A549 (cell line): ENCODE measurements around the gene PLIN1. TPM values are rescaled to one million over a fixed set of nuclear protein-coding genes. Genes with fewer than 3 reads are reported as not detected.

ENCODE experiments used
- ATAC-seq, 2 experiments: fragments of 200-7000 bp in 1 of 2; fragments of >200 bp in 1 of 2; cut with Nextera tagmentation in 1 of 2; cut with Tn5 transposase in 1 of 2; 3 replicates each; pipeline versions ENCODE4 v1.8.0 to v1.9.1; 2018 to 2020; ENCODE audit warnings: mild to moderate bottlenecking in 1 of 2, moderate library complexity in 1 of 2
- CTCF ChIA-PET: fragments of 300-600 bp; sonication (Branson Sonifier 250); formaldehyde crosslinking; extraction: SDS; loops from one replicate; lab custom pipeline; 2021; ENCODE audit warnings: antibody characterized with exemption, inconsistent platforms; lab: Yijun Ruan, JAX
- POLR2A ChIA-PET: fragments of 350-600 bp; formaldehyde crosslinking; extraction: SDS; loops from one replicate; lab custom pipeline; 2021; ENCODE audit warnings: antibody characterized with exemption, inconsistent platforms; lab: Yijun Ruan, JAX
- DNase-seq, 2 experiments: peaks; one replicate each; pipeline versions ENCODE4 v3.0.0 to v3.0.0-alpha.2; 2011 to 2016; ENCODE audit warnings: low read depth in 1 of 2, low spot score in 1 of 2
- FAIRE-seq: peaks from 2 replicates; lab custom pipeline; 2011; peaks lifted over from hg19 to GRCh38; lab: Jason Lieb, UNC
- H3K27ac ChIP-seq, 2 experiments: fragments of >200 bp; sonication (Bioruptor Twin); formaldehyde crosslinking; 3 replicates each; pipeline ENCODE4 v1.5.1; 2016 to 2017
- H3K4me1 ChIP-seq: fragments of >200 bp; sonication (Bioruptor Twin); formaldehyde crosslinking; 3 replicates; pipeline ENCODE4 v1.6.1; 2016
- H3K4me2 ChIP-seq: fragments of >200 bp; sonication (Bioruptor Twin); formaldehyde crosslinking; 3 replicates; pipeline ENCODE4 v1.6.1; 2016
- H3K4me3 ChIP-seq: fragments of >200 bp; sonication (Bioruptor Twin); formaldehyde crosslinking; 3 replicates; pipeline ENCODE4 v1.5.1; 2016
- H3K9me3 ChIP-seq: fragments of >200 bp; sonication (Bioruptor Twin); formaldehyde crosslinking; 3 replicates; pipeline ENCODE4 v1.6.1; 2016
- CBX2 ChIP-seq: fragments of 200-600 bp; sonication (generic); IDR thresholded peaks from 2 replicates; pipeline ENCODE4 v1.6.1; 2016; ENCODE audit warnings: low read depth, mild to moderate bottlenecking, borderline replicate concordance
- CBX8 ChIP-seq: fragments of 200-600 bp; sonication (generic); IDR thresholded peaks from 2 replicates; pipeline ENCODE4 v1.6.1; 2016
- CHD4 ChIP-seq: fragments of 200-600 bp; sonication (generic); IDR thresholded peaks from 2 replicates; pipeline ENCODE4 v1.6.1; 2016; ENCODE audit warnings: antibody characterized with exemption, mild to moderate bottlenecking, borderline replicate concordance
- E2F6 ChIP-seq: IDR thresholded peaks from 2 replicates; pipeline ENCODE4 v1.6.1; 2012; ENCODE audit warnings: low read depth, borderline replicate concordance
- EHF ChIP-seq: fragments of 250-450 bp; sonication (Bioruptor Pico); IDR thresholded peaks from 2 replicates; pipeline ENCODE4 v1.5.0; 2020; ENCODE audit warnings: mild to moderate bottlenecking
- EHMT2 ChIP-seq: fragments of 200-600 bp; sonication (generic); IDR thresholded peaks from 2 replicates; pipeline ENCODE4 v1.6.1; 2016; ENCODE audit warnings: antibody characterized with exemption, low read depth, mild to moderate bottlenecking, moderate library complexity
- EP300 ChIP-seq, 2 experiments: fragments of >200 bp; sonication (Bioruptor Twin); formaldehyde crosslinking; IDR thresholded peaks; 2 replicates in 1 of 2; 3 replicates in 1 of 2; pipeline ENCODE4 v1.6.1; 2016 to 2017
- ESRRA ChIP-seq: fragments of 150-350 bp; IDR thresholded peaks from 2 replicates; pipeline ENCODE4 v1.6.1; 2014; ENCODE audit warnings: mild to moderate bottlenecking, low read length, borderline replicate concordance
- HES2 ChIP-seq: fragments of >200 bp; sonication (Bioruptor Twin); formaldehyde crosslinking; IDR thresholded peaks from 2 replicates; pipeline ENCODE4 v1.6.1; 2016
- HOXA7 ChIP-seq: fragments of 250-450 bp; sonication (Bioruptor Pico); IDR thresholded peaks from 2 replicates; pipeline ENCODE4 v1.5.0; 2020; ENCODE audit warnings: mild to moderate bottlenecking, moderate library complexity
- HOXB13 ChIP-seq: fragments of 250-450 bp; sonication (Bioruptor Pico); IDR thresholded peaks from 2 replicates; pipeline ENCODE4 v1.5.0; 2020; ENCODE audit warnings: low read depth, mild to moderate bottlenecking, moderate library complexity
- JUN ChIP-seq, 2 experiments: fragments of >200 bp; sonication (Bioruptor Twin); formaldehyde crosslinking; IDR thresholded peaks; 2 replicates in 1 of 2; 3 replicates in 1 of 2; pipeline ENCODE4 v1.6.1; 2016 to 2017
- KDM1A ChIP-seq: fragments of 200-600 bp; sonication (generic); IDR thresholded peaks from 2 replicates; pipeline ENCODE4 v1.6.1; 2016; ENCODE audit warnings: low read depth, mild to moderate bottlenecking
- KDM5A ChIP-seq: fragments of 200-600 bp; sonication (generic); IDR thresholded peaks from 2 replicates; pipeline ENCODE4 v1.6.1; 2016; ENCODE audit warnings: antibody characterized with exemption, mild to moderate bottlenecking
- MAFK ChIP-seq: fragments of 450-650 bp; IDR thresholded peaks from 2 replicates; pipeline ENCODE4 v1.6.1; 2014; ENCODE audit not compliant: partially characterized antibody
- MAZ ChIP-seq: fragments of 150-350 bp; IDR thresholded peaks from 2 replicates; pipeline ENCODE4 v1.6.1; 2014; ENCODE audit warnings: antibody characterized with exemption, low read depth, low read length, borderline replicate concordance
- NFE2L2 ChIP-seq: fragments of 150-350 bp; conservative IDR thresholded peaks from 2 replicates; pipeline ENCODE4 v1.6.1; 2014; ENCODE audit warnings: low read length
- NPAS2 ChIP-seq: fragments of 250-450 bp; sonication (Bioruptor Pico); IDR thresholded peaks from 2 replicates; pipeline ENCODE4 v1.8.0; 2022; ENCODE audit warnings: mild to moderate bottlenecking, moderate library complexity, borderline replicate concordance
- NR3C1 ChIP-seq: fragments of >200 bp; sonication (Bioruptor Twin); formaldehyde crosslinking; IDR thresholded peaks from 3 replicates; pipeline ENCODE4 v1.6.1; 2017
- POLR2A ChIP-seq: IDR thresholded peaks from 2 replicates; pipeline ENCODE4 v1.6.1; 2012; ENCODE audit warnings: mild to moderate bottlenecking, low read length
- POLR2AphosphoS2 ChIP-seq: conservative IDR thresholded peaks from 2 replicates; pipeline ENCODE4 v1.6.1; 2012; ENCODE audit warnings: low read length, improper control_type of control experiment, inconsistent platforms
- RAD21 ChIP-seq, 2 experiments: fragments of >200 bp in 1 of 2; sonication (Bioruptor Twin) in 1 of 2; formaldehyde crosslinking in 1 of 2; IDR thresholded peaks in 1 of 2; conservative IDR thresholded peaks in 1 of 2; 2 replicates in 1 of 2; 3 replicates in 1 of 2; pipeline ENCODE4 v1.6.1; 2012 to 2018; ENCODE audit warnings: inconsistent platforms in 1 of 2
- RARB ChIP-seq: fragments of 250-450 bp; sonication (Bioruptor Pico); IDR thresholded peaks from 2 replicates; pipeline ENCODE4 v1.8.0; 2021; ENCODE audit warnings: mild to moderate bottlenecking, moderate library complexity
- RCOR1 ChIP-seq: fragments of 150-350 bp; IDR thresholded peaks from 2 replicates; pipeline ENCODE4 v1.6.1; 2014; ENCODE audit warnings: antibody characterized with exemption, low read length, low read depth
- SMC3 ChIP-seq: fragments of >200 bp; sonication (Bioruptor Twin); formaldehyde crosslinking; IDR thresholded peaks from 3 replicates; pipeline ENCODE4 v1.6.1; 2018; ENCODE audit warnings: inconsistent platforms
- TFCP2L1 ChIP-seq: fragments of 250-450 bp; sonication (Bioruptor Pico); IDR thresholded peaks from 2 replicates; pipeline ENCODE4 v1.5.0; 2021; ENCODE audit warnings: mild to moderate bottlenecking
- ZFP36 ChIP-seq: fragments of 450-650 bp; IDR thresholded peaks from 2 replicates; pipeline ENCODE4 v1.6.1; 2014; ENCODE audit warnings: borderline replicate concordance; ENCODE audit not compliant: partially characterized antibody
- ZNF302 ChIP-seq: fragments of 250-450 bp; sonication (Bioruptor Pico); IDR thresholded peaks from 2 replicates; pipeline ENCODE4 v1.9.0; 2021; ENCODE audit warnings: inconsistent platforms, mild to moderate bottlenecking, moderate library complexity
- ZSCAN20 ChIP-seq: fragments of 250-450 bp; sonication (Bioruptor Pico); IDR thresholded peaks from 2 replicates; pipeline ENCODE4 v1.8.0; 2022; ENCODE audit warnings: mild to moderate bottlenecking, moderate library complexity
- WGBS: methylation state at CpG from one replicate; pipeline ENCODE4 v1.1.6; 2017; ENCODE audit errors: missing lambda C conversion rate; 5-methylcytosine and 5-hydroxymethylcytosine counted together
- polyA plus RNA-seq, 4 experiments: library from polyadenylated mRNA; depleted of rRNA in 3 of 4; stranded (reverse); fragments of >200 nt; fragmentation: RNase III in 1 of 4; extraction: RNeasy Plus Mini Kit Qiagen cat#74134 plus additional on column Dnase treatment in 1 of 4; gene quantifications; 2 replicates in 3 of 4; 3 replicates in 1 of 4; pipeline ENCODE4 v1.2.3, GENCODE V29; 2011 to 2017
- TF ChIP-seq, protein P1 (sequence below): fragments of 450-650 bp; IDR thresholded peaks from 2 replicates; pipeline ENCODE4 v1.6.1; 2014; ENCODE audit warnings: antibody characterized with exemption

Gene PLIN1
- polyA plus RNA-seq, 2 of the 4 experiments (the other 2 are of a cell fraction) = 0.27 to 0.74 TPM

GRCh38 chr15:89652131-89652530, 27.0 kb downstream of the PLIN1 start:
- H3K4me1 ChIP-seq = peaks cover 4% of the 10 kb centered on the region; the same call in 1 of the 3 replicates
- WGBS = 76% methylated on average over 7 of the region's 7 CpGs
- no peaks in the 10 kb centered on the region for H3K9me3 ChIP-seq
- no peak for DNase-seq
- ChIA-PET CTCF (interaction anchor here (1.2 to 1.9 kb wide), 4 partner anchors 9 to 293 kb away, joined by 3 to 5 read pairs (median 4); no protein-coding TSS in a partner anchor), POLR2A (no interaction called here)
- H3K4me3 ChIP-seq = no peak overlapping the region
- no peak for FAIRE-seq
- TF ChIP-seq ZSCAN20 (CRISPR knock-in tag) (no peak), KDM1A (no peak), CHD4 (no peak), EP300 (IDR thresholded peaks at IDR 0.05) (no peak), KDM5A (no peak), NFE2L2 (no peak)
- no peak overlapping the region for H3K4me2 ChIP-seq
- no peak overlapping the region for H3K27ac ChIP-seq
- no peak for ATAC-seq

DNA sequence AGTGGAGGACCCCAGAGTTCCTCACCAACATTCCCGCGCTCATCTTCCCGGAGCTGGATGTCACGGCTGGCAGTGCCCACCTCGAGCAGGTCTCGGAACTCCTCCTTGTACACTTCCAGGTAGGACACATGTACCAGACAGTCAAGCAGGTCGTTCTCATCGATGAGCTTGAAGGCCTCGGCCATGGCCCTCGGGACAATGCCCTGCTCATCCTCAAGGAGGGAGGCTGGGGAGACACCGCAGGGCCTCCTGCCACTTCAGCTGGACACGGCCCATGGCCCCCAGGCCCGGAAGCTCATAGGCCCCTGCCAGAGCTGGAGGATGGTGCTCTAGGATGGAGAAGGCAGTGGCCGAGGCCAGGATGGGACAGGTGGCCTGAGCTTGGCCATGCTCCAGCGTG, 29.5 kb downstream of the PLIN1 start:
- no peak for DNase-seq
- FAIRE-seq = no peak
- CTCF ChIA-PET = interaction anchor here (0.6 to 7.2 kb wide), 4 partner anchors 8 to 551 kb away, joined by 3 to 126 read pairs (median 4); no protein-coding TSS in a partner anchor
- no peak overlapping the region for H3K4me2 ChIP-seq
- WGBS = 91% methylated on average over 12 of the region's 15 CpGs
- POLR2A ChIA-PET = interaction anchor here (1.0 kb wide), 1 partner anchor 31 kb away, joined by 3 read pairs; no protein-coding TSS in a partner anchor
- no peaks in the 10 kb centered on the region for H3K9me3 ChIP-seq
- no peak for ATAC-seq
- peaks cover 4% of the 10 kb centered on the region; the same call in 1 of the 3 replicates for H3K4me1 ChIP-seq
- H3K4me3 ChIP-seq = no peak overlapping the region
- no peak for TF ChIP-seq HOXA7 (CRISPR knock-in tag)
- TF ChIP-seq CBX8 = no peak
- no peak for TF ChIP-seq NR3C1
- TF ChIP-seq RARB (CRISPR knock-in tag) = no peak
- no peak for TF ChIP-seq RCOR1
- TF ChIP-seq EHF = no peak
- TF ChIP-seq MAFK = no peak
- no peak for TF ChIP-seq SMC3
- TF ChIP-seq ESRRA = no peak
- TF ChIP-seq EP300 (IDR thresholded peaks at IDR 0.05) = no peak
- no peak for TF ChIP-seq EHMT2
- no peak for TF ChIP-seq POLR2AphosphoS2
- no peak for TF ChIP-seq MAZ
- TF ChIP-seq ZFP36 = no peak
- no peak overlapping the region for H3K27ac ChIP-seq

DNA sequence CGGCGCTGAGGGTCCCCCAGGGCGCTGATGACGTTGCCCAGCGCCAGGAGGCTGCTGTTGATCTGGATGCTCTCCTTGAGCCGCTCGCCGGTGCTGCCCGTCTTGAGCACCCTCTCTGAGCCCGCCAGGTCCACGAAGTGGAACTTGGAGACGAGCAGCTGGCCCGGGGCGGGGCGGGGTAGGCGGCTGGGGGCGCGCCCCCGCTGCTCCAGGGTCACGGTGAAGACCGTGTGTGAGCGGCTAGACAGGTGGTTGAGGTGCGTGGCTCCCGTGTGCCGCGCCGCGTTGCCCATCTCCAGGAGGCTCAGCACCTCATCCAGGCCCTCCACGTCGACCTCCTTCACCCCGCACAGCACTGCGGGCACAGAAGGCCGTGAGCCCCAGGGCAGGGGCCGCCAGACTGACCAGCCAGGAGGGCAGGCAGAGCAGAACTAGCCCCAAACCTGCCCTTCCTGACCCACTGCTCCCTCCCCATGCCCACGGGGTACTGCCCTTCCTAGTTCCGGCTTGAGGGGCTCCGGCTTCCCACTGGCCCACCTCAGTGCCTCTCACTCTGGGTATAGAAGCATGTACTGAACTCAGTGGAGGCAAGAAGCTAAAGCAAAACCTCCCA, 30.0 kb downstream of the PLIN1 start:
- TF ChIP-seq MAFK (no peak), NPAS2 (no peak), TFCP2L1 (CRISPR knock-in tag) (no peak), CBX2 (no peak), RAD21 (conservative IDR thresholded peaks at IDR 0.05 in 1 of 2, IDR thresholded peaks at IDR 0.05 in 1 of 2) (no peak), HES2 (no peak), EP300 (IDR thresholded peaks at IDR 0.05) (no peak), ESRRA (no peak), KDM1A (no peak), JUN (IDR thresholded peaks at IDR 0.05) (no peak), ZNF302 (CRISPR knock-in tag) (no peak), POLR2A (no peak), ZSCAN20 (CRISPR knock-in tag) (no peak), RCOR1 (no peak), POLR2AphosphoS2 (no peak), E2F6 (no peak), CBX8 (no peak), HOXB13 (CRISPR knock-in tag) (no peak), RARB (CRISPR knock-in tag) (no peak)
- TF ChIP-seq, protein P1, sequence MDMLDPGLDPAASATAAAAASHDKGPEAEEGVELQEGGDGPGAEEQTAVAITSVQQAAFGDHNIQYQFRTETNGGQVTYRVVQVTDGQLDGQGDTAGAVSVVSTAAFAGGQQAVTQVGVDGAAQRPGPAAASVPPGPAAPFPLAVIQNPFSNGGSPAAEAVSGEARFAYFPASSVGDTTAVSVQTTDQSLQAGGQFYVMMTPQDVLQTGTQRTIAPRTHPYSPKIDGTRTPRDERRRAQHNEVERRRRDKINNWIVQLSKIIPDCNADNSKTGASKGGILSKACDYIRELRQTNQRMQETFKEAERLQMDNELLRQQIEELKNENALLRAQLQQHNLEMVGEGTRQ = no peak
- no peak for ATAC-seq
- WGBS = 93% methylated on average over 35 of the region's 37 CpGs
- no peak for DNase-seq
- CTCF ChIA-PET = interaction anchor here (0.6 to 7.2 kb wide), 2 partner anchors 12 to 551 kb away, joined by 3 to 126 read pairs; no protein-coding TSS in a partner anchor
- H3K4me1 ChIP-seq = no peaks in the 10 kb centered on the region
- no peaks in the 10 kb centered on the region for H3K9me3 ChIP-seq
- H3K4me2 ChIP-seq = no peak overlapping the region
- H3K27ac ChIP-seq = no peak overlapping the region
- FAIRE-seq = no peak
- POLR2A ChIA-PET = interaction anchor here (1.0 kb wide), 1 partner anchor 32 kb away, joined by 3 read pairs; no protein-coding TSS in a partner anchor
- H3K4me3 ChIP-seq = no peak overlapping the region
